22Rv1 (cell line): ENCODE measurements around the gene NRDE2.

Experiments
- CTCF ChIP-seq: fragments of 450-650 bp; IDR thresholded peaks from 2 replicates; pipeline ENCODE4 v1.5.1; 2017; ENCODE audit warnings: mild to moderate bottlenecking
- ZFX ChIP-seq: fragments of 450-650 bp; IDR thresholded peaks from 2 replicates; pipeline ENCODE4 v1.6.1; 2017; ENCODE audit warnings: antibody characterized with exemption, borderline replicate concordance

DNA sequence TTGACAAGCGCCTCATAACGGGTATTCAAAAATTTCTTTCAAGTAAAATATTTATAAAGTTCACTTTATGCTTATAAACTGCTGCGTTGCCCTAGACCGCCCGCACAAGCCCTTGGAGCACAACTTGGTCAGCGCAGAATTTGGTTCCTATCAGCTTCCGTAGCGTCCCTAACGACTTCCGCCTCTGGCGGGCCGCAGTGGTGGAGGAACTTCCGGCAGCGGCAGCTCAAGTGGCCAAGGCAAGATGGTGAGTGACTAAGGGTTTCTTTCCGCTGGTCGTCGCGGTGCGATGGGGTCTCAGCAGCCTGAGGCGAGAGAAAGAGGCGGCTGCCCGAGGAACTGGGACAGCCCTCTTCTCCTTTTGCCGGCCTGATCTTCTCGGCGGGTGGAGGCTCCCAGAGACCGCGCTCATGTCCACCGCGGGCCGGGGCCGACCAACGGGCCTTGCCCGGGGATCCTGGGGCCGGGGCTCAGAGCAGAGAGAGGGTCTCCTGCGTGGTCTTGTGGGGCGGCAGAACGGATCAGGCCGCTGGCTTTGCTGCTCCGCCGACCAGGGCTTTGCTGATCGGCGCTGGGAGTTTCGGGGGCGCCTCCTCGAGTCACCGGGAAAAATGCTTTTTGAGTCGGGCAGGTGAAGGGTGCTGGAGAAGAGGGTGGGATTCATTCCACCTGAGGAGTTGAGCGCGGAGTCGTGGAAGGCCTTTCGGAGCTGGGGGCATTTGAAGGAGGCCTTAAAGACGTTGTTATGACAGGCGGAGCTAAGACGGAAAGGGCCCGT is 75.2 kb downstream of the NRDE2 start, which contains the start of gene PSMC1:
- TF ChIP-seq CTCF, result no peak
- no peak for TF ChIP-seq ZFX
